Glomerular endothelial cell (primary cell): ENCODE measurements around the gene PTGDR2. TPM values are rescaled to one million over a fixed set of nuclear protein-coding genes. Genes with fewer than 3 reads are reported as not detected.

Experiments
- DNase-seq: peaks from one replicate; pipeline ENCODE4 v3.0.0-alpha.2; 2011; ENCODE audit warnings: low read depth, low spot score; ENCODE audit errors: extremely low read depth
- total RNA-seq: library from RNA; depleted of rRNA; stranded (reverse); fragments of >200 nt; gene quantifications from 2 replicates; pipeline ENCODE4 v1.2.3, GENCODE V29; 2015

The PTGDR2 gene
- total RNA-seq, 1 donor from 2014 or later: not detected

GRCh38 chr11:60859616-60860250 lies 4.0 kb upstream of the PTGDR2 start:
- DNase-seq: no peak

- no peak for DNase-seq
Measured at GRCh38 chr11:60858731-60859464, 3.1 kb upstream of the PTGDR2 start.

GRCh38 chr11:60858236-60858635 lies 2.5 kb upstream of the PTGDR2 start:
- DNase-seq: no peak

- DNase-seq: no peak
Measured at GRCh38 chr11:60857378-60858232, 1.9 kb upstream of the PTGDR2 start.

- no peak for DNase-seq
Measured at GRCh38 chr11:60854847-60855725, 664 bp downstream of the PTGDR2 start.

GRCh38 chr11:60854140-60854846 lies 1.5 kb downstream of the PTGDR2 start:
- no peak for DNase-seq

GRCh38 chr11:60852982-60853950 lies 2.5 kb downstream of the PTGDR2 start:
- no peak for DNase-seq

GRCh38 chr11:60852117-60852981 lies 3.4 kb downstream of the PTGDR2 start:
- no peak for DNase-seq

- no peak for DNase-seq
Measured at GRCh38 chr11:60851327-60852104, 4.2 kb downstream of the PTGDR2 start.

GRCh38 chr11:60849641-60850520 lies 5.9 kb downstream of the PTGDR2 start:
- DNase-seq: no peak

- DNase-seq: no peak
Measured at GRCh38 chr11:60848714-60849151, 7.0 kb downstream of the PTGDR2 start.

GRCh38 chr11:60847896-60848295 lies 7.9 kb downstream of the PTGDR2 start:
- DNase-seq: no peak

GRCh38 chr11:60847281-60847680 lies 8.5 kb downstream of the PTGDR2 start:
- DNase-seq: no peak

GRCh38 chr11:60845338-60845737 lies 10.4 kb downstream of the PTGDR2 start:
- DNase-seq: no peak

- DNase-seq: no peak
Measured at GRCh38 chr11:60844870-60845221, 10.9 kb downstream of the PTGDR2 start.
